ENCODE results near the gene ROS1. TPM values are rescaled to one million over a fixed set of nuclear protein-coding genes. Genes with fewer than 3 reads are reported as not detected.

Gene ROS1
- total and polyA plus RNA-seq, 10 of the 15 experiments (the other 5 are each of a cell fraction or from before 2014, with no cell fraction given), result under 0.01 to 0.07 (median 0.03) TPM; not detected in 5

DNA sequence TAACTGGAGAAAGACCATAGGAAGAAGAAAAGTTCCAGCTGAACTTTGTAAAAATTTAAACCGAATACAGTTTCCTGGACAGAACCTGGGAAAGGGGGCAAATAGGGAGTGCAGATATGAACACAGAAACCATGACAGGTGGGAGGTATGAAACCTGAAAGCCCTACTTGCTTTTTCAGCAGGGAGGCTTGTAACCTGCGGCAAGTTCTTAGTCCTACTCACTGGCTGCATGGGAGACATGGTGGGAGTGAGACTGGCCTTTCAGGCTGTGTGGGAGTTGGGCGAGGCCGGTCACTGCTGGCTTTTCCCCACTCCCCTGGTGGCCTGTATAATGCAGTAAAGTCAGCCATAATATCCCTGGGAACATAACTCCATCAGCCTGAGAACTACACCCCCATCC lies 54.2 kb downstream of the ROS1 start:
- BruUV-seq (replicated peaks), result no TSS peak
- H3K27ac ChIP-seq (ENCODE audit: control insufficient read depth, insufficient read depth), result no peak overlapping the region
- no peaks in the 10 kb centered on the region; the same call in 1 of the 2 replicates for H4K20me1 ChIP-seq (ENCODE audit: control insufficient read depth, insufficient read depth)
- CTCF ChIA-PET, result interaction anchor here (0.6 kb wide), 1 partner anchor 69 kb away, joined by 5 read pairs; no protein-coding TSS in a partner anchor
- SMC1A ChIA-PET (ENCODE audit: uncharacterized antibody, unreplicated experiment), result no interaction called here
- no peaks in the 10 kb centered on the region for H3K27me3 ChIP-seq (replicated peaks in 1 of 2; ENCODE audit: control insufficient read depth in 2 of 2, insufficient read depth in 2 of 2, low read length in 1 of 2)
- no peaks in the 10 kb centered on the region for H3K36me3 ChIP-seq (ENCODE audit: control insufficient read depth in 2 of 2, insufficient read depth in 2 of 2, low read length in 1 of 2)
- ATAC-seq (no peak; the same call in 2 of the 3 replicates), DNase-seq (ENCODE audit: low read depth, low spot score) (no peak), FAIRE-seq (no peak)
- H2AFZ ChIP-seq (ENCODE audit: control insufficient read depth, low read depth, low read length), result no peak overlapping the region
- in situ Hi-C loops (cut with MboI), result no loop called here
- H3K4me2 ChIP-seq (ENCODE audit: control insufficient read depth, insufficient read depth), result no peak overlapping the region
- TF ChIP-seq BCL3 (IDR thresholded peaks at IDR 0.05; ENCODE audit: borderline replicate concordance, insufficient read depth, low read depth, low read length, poor library complexity, severe bottlenecking) (no peak), ZBTB4 (CRISPR knock-in tag; IDR thresholded peaks at IDR 0.05) (no peak), CHD2 (IDR thresholded peaks at IDR 0.05; ENCODE audit: borderline replicate concordance, low read depth, low read length) (no peak), STAT3 (IDR thresholded peaks at IDR 0.05; ENCODE audit: low read depth, low read length) (no peak), BHLHE40 (IDR thresholded peaks at IDR 0.05; ENCODE audit: borderline replicate concordance in 1 of 2, low read depth in 2 of 2, low read length in 1 of 2) (no peak), KDM1A (IDR thresholded peaks at IDR 0.05; ENCODE audit: borderline replicate concordance) (no peak), MEF2A (IDR thresholded peaks at IDR 0.05; ENCODE audit: insufficient read depth, low read depth, low read length) (no peak)
- TF ChIP-seq, protein P1, sequence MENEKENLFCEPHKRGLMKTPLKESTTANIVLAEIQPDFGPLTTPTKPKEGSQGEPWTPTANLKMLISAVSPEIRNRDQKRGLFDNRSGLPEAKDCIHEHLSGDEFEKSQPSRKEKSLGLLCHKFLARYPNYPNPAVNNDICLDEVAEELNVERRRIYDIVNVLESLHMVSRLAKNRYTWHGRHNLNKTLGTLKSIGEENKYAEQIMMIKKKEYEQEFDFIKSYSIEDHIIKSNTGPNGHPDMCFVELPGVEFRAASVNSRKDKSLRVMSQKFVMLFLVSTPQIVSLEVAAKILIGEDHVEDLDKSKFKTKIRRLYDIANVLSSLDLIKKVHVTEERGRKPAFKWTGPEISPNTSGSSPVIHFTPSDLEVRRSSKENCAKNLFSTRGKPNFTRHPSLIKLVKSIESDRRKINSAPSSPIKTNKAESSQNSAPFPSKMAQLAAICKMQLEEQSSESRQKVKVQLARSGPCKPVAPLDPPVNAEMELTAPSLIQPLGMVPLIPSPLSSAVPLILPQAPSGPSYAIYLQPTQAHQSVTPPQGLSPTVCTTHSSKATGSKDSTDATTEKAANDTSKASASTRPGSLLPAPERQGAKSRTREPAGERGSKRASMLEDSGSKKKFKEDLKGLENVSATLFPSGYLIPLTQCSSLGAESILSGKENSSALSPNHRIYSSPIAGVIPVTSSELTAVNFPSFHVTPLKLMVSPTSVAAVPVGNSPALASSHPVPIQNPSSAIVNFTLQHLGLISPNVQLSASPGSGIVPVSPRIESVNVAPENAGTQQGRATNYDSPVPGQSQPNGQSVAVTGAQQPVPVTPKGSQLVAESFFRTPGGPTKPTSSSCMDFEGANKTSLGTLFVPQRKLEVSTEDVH (IDR thresholded peaks at IDR 0.05; ENCODE audit: low read depth, partially characterized antibody), result no peak
- 26% methylated on average over 4 of the region's 4 CpGs for WGBS (ENCODE audit: insufficient coverage, insufficient replicate concordance, low lambda C conversion rate, missing lambda C conversion rate)
- H3K79me2 ChIP-seq (ENCODE audit: control insufficient read depth, insufficient read depth, low read length), result no peaks in the 10 kb centered on the region
- intact Hi-C loops (cut with micrococcal nuclease; ENCODE audit: unreplicated experiment), result no loop called here
- POLR2A ChIA-PET, result no interaction called here
- no peaks in the 10 kb centered on the region; the same call in 2 of the 3 replicates for H3K9me3 ChIP-seq (replicated peaks; ENCODE audit: control insufficient read depth, insufficient read depth, low read length)
- no peak overlapping the region for H3K4me3 ChIP-seq
- RAD21 ChIA-PET (ENCODE audit: unreplicated experiment), result no interaction called here
- no peaks in the 10 kb centered on the region for H3K4me1 ChIP-seq (ENCODE audit: control insufficient read depth, insufficient read depth, low read length)
- H3K9ac ChIP-seq (ENCODE audit: control insufficient read depth, insufficient read depth, low read length), result no peak overlapping the region

Measured in GM12878 (cell line).